HG03460 (cell line): ENCODE results near the gene ZNF33B.
"Not testable (repeated sequence)": the region's sequence is repeated elsewhere in the genome, so short reads cannot be mapped to it uniquely, and the experiment has no call there.

Experiments used
- ATAC-seq: cut with Tn5 transposase; IDR thresholded peaks from one replicate; pipeline ENCODE4 v1.9.1; 2021; ENCODE audit not compliant: unreplicated experiment

ZNF33B gene

GRCh38 chr10:42618424-42618823 is 19.9 kb downstream of the ZNF33B start:
- ATAC-seq: no peak

- ATAC-seq: no peak
Measured at GRCh38 chr10:42615419-42615818, 23.0 kb downstream of the ZNF33B start.

GRCh38 chr10:42609872-42610271 is 28.5 kb downstream of the ZNF33B start:
- ATAC-seq: no peak

- no peak for ATAC-seq
Measured at GRCh38 chr10:42598249-42598873, 40.0 kb downstream of the ZNF33B start.

GRCh38 chr10:42596196-42596595 is 42.2 kb downstream of the ZNF33B start:
- no peak for ATAC-seq

- no peak for ATAC-seq
Measured at GRCh38 chr10:42594246-42594650, 44.1 kb downstream of the ZNF33B start.

GRCh38 chr10:42593284-42593683 is 45.1 kb downstream of the ZNF33B start:
- no peak for ATAC-seq

- no peak for ATAC-seq
Measured at GRCh38 chr10:42583828-42584227, 54.5 kb downstream of the ZNF33B start.

GRCh38 chr10:42578019-42578418 is 60.4 kb downstream of the ZNF33B start:
- ATAC-seq: no peak

GRCh38 chr10:42576338-42576737 is 62.0 kb downstream of the ZNF33B start:
- no peak for ATAC-seq

- no peak for ATAC-seq
Measured at GRCh38 chr10:42574336-42574735, 64.0 kb downstream of the ZNF33B start.

GRCh38 chr10:42556931-42557330 is 81.4 kb downstream of the ZNF33B start:
- ATAC-seq: no peak

- ATAC-seq: not testable (repeated sequence)
Measured at GRCh38 chr10:42553576-42553975, 84.8 kb downstream of the ZNF33B start.

GRCh38 chr10:42553064-42553407 is 85.3 kb downstream of the ZNF33B start:
- ATAC-seq: peak; percentile 24

GRCh38 chr10:42552188-42553063 is 85.9 kb downstream of the ZNF33B start:
- peak; percentile 88 for ATAC-seq

GRCh38 chr10:42551582-42552187 is 86.7 kb downstream of the ZNF33B start:
- no peak for ATAC-seq

GRCh38 chr10:42549851-42550250 is 88.5 kb downstream of the ZNF33B start:
- ATAC-seq: no peak

- no peak for ATAC-seq
Measured at GRCh38 chr10:42548254-42548653, 90.1 kb downstream of the ZNF33B start.

GRCh38 chr10:42544945-42545344 is 93.4 kb downstream of the ZNF33B start:
- no peak for ATAC-seq

- ATAC-seq: no peak
Measured at GRCh38 chr10:42543840-42544372, 94.5 kb downstream of the ZNF33B start.
